Activated CD8-positive, alpha-beta T cell treated with anti-CD3 and anti-CD28 coated beads for 36 hours (primary cell): Measurements from ENCODE around the gene FOXP1. TPM values are rescaled to one million over a fixed set of nuclear protein-coding genes. Genes with fewer than 3 reads are reported as not detected.
A peak's percentile ranks its signal among the peaks of the same experiment; 100 is the strongest.

ENCODE experiments used
- ATAC-seq: fragments of 200-7000 bp; cut with Tn5 transposase; one replicate; pipeline ENCODE4 v1.10.0; 2021; ENCODE audit warnings: mild to moderate bottlenecking, moderate library complexity
- CTCF ChIA-PET: fragments of 350-600 bp; sonication (Branson Sonifier 250); formaldehyde crosslinking; loops from one replicate; lab custom pipeline; 2021; ENCODE audit warnings: antibody characterized with exemption; lab: Charles Lee
- POLR2A ChIA-PET: fragments of 350-600 bp; sonication (Branson Sonifier 250); formaldehyde crosslinking; loops from one replicate; lab custom pipeline; 2021; ENCODE audit warnings: antibody characterized with exemption; lab: Charles Lee
- DNase-seq: peaks from one replicate; pipeline ENCODE4 v3.0.0-alpha.2; 2020
- H3K27ac Mint-ChIP-seq: one replicate; pipeline ENCODE4 v1.8.0; 2021; ENCODE audit warnings: mild to moderate bottlenecking, mixed read lengths
- H3K27me3 Mint-ChIP-seq: one replicate; pipeline ENCODE4 v1.8.0; 2021; ENCODE audit warnings: mixed read lengths
- H3K36me3 Mint-ChIP-seq: one replicate; pipeline ENCODE4 v1.8.0; 2021; ENCODE audit warnings: low read depth, mixed read lengths
- H3K4me1 Mint-ChIP-seq: one replicate; pipeline ENCODE4 v1.8.0; 2021; ENCODE audit warnings: low read depth, mixed read lengths
- H3K4me3 Mint-ChIP-seq: one replicate; pipeline ENCODE4 v1.8.0; 2021; ENCODE audit warnings: mild to moderate bottlenecking, moderate library complexity, mixed read lengths
- H3K9me3 Mint-ChIP-seq: one replicate; pipeline ENCODE4 v1.8.0; 2021; ENCODE audit warnings: mixed read lengths
- intact Hi-C: fragments of 100-400 bp; cut with micrococcal nuclease; formaldehyde crosslinking; loops from one replicate; pipeline ENCODE4 v1.10.0; 2022
- total RNA-seq, 2 experiments: library from RNA; stranded (reverse); gene quantifications; one replicate each; pipeline ENCODE4 v1.2.3, GENCODE V29; 2021
- TF ChIP-seq, protein P1 (sequence below): fragments of 200-600 bp; IDR thresholded peaks from one replicate; pipeline ENCODE4 v1.8.0; 2022; ENCODE audit warnings: antibody characterized with exemption, mild to moderate bottlenecking

Gene FOXP1
- total RNA-seq, 2 experiments from 2014 or later = 145 to 153 TPM

DNA sequence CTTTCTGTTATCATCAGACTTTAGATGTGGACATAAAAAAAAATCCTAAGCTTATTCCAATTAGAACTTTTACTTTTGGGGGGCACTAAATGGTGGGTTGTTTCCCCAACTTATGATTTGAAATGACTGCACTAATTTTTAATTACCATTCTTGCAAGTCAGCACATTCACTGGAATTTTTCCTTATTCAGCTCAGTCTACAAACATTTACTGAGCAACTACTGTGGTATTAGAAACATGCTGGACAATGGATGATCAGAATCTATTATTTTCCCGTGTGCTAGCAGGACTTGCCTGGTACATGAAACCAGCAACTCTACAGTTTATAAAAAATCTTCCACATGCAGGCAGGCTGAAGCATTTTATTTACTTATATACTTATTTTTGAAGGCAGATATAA is 273.6 kb downstream of the FOXP1 start:
- peak overlapping the region; percentile 90 for H3K27ac Mint-ChIP-seq
- intact Hi-C loops = loop anchor here (5.0 to 10.0 kb wide), 3 partner anchors 47 to 175 kb away; no protein-coding TSS in a partner anchor
- ChIA-PET POLR2A (interaction anchor here (0.6 to 1.0 kb wide), 2 partner anchors 36 to 275 kb away, joined by 3 read pairs; no protein-coding TSS in a partner anchor), CTCF (no interaction called here)
- TF ChIP-seq, protein P1, sequence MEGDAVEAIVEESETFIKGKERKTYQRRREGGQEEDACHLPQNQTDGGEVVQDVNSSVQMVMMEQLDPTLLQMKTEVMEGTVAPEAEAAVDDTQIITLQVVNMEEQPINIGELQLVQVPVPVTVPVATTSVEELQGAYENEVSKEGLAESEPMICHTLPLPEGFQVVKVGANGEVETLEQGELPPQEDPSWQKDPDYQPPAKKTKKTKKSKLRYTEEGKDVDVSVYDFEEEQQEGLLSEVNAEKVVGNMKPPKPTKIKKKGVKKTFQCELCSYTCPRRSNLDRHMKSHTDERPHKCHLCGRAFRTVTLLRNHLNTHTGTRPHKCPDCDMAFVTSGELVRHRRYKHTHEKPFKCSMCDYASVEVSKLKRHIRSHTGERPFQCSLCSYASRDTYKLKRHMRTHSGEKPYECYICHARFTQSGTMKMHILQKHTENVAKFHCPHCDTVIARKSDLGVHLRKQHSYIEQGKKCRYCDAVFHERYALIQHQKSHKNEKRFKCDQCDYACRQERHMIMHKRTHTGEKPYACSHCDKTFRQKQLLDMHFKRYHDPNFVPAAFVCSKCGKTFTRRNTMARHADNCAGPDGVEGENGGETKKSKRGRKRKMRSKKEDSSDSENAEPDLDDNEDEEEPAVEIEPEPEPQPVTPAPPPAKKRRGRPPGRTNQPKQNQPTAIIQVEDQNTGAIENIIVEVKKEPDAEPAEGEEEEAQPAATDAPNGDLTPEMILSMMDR = no peak
- H3K4me1 Mint-ChIP-seq = peaks cover 60% of the 10 kb centered on the region
- peak overlapping the region; percentile 7 for H3K4me3 Mint-ChIP-seq
- peaks cover 18% of the 10 kb centered on the region for H3K36me3 Mint-ChIP-seq
- H3K9me3 Mint-ChIP-seq = no peaks in the 10 kb centered on the region
- ATAC-seq (no peak), DNase-seq (no peak)
- no peaks in the 10 kb centered on the region for H3K27me3 Mint-ChIP-seq

DNA sequence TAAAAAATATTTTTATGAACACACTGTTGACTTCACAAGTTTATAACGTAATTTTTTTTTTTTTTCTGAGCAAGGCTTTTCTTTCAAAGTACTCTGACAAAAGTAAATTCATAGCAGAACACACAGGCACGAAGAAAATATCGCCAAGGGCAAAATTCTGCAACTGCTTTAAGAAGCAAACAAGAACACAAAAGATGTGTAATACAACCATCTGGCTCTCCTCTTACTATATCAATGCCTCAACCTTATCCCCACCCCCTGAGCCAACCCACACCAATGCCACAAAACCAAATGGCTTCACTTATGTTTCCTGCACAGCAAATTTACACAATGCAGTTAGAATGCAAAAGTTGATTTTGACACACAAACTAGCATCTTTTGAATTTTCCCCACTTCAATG is 274.2 kb downstream of the FOXP1 start:
- H3K27me3 Mint-ChIP-seq = no peaks in the 10 kb centered on the region
- H3K4me3 Mint-ChIP-seq = peak overlapping the region; percentile 7
- TF ChIP-seq, protein P1 = no peak
- POLR2A ChIA-PET = interaction anchor here (1.0 to 2.8 kb wide), 6 partner anchors 10 to 245 kb away, joined by 3 to 12 read pairs (median 6); no protein-coding TSS in a partner anchor
- CTCF ChIA-PET = no interaction called here
- H3K27ac Mint-ChIP-seq = peak overlapping the region; percentile 90
- intact Hi-C loops = loop anchor here (5.0 to 10.0 kb wide), 3 partner anchors 48 to 175 kb away; no protein-coding TSS in a partner anchor
- DNase-seq (peak; percentile 88), ATAC-seq (peak; percentile 65)
- H3K4me1 Mint-ChIP-seq = peaks cover 55% of the 10 kb centered on the region
- peaks cover 21% of the 10 kb centered on the region for H3K36me3 Mint-ChIP-seq
- H3K9me3 Mint-ChIP-seq = no peaks in the 10 kb centered on the region

DNA sequence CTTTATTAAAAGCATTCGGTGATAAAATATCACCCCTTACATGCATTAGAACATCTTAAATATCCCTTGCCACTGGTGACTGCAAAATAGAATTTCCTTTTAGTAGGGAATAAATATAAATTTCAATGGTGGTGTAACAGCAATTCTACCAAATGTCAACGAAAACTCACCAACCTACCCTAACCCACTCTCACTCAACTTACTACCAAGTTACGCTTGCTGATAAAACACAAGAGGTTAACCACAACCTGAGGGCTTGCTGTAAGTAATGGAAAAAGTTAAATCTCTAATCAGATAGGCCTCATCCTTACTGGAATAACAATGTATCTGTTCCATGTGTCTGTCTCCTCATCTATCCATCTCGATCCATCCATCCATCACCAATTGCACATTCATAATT is 274.7 kb downstream of the FOXP1 start:
- peaks cover 55% of the 10 kb centered on the region for H3K4me1 Mint-ChIP-seq
- no peaks in the 10 kb centered on the region for H3K9me3 Mint-ChIP-seq
- DNase-seq (no peak), ATAC-seq (peak; percentile 25)
- H3K4me3 Mint-ChIP-seq = peak overlapping the region; percentile 74
- intact Hi-C loops = loop anchor here (5.0 to 10.0 kb wide), 3 partner anchors 48 to 176 kb away; no protein-coding TSS in a partner anchor
- H3K27ac Mint-ChIP-seq = peak overlapping the region; percentile 90
- peaks cover 26% of the 10 kb centered on the region for H3K36me3 Mint-ChIP-seq
- ChIA-PET POLR2A (interaction anchor here (1.0 to 2.8 kb wide), 10 partner anchors 10 to 247 kb away, joined by 3 to 12 read pairs (median 6); no protein-coding TSS in a partner anchor), CTCF (interaction anchor here (0.5 to 1.5 kb wide), 2 partner anchors 265 to 271 kb away, joined by 3 to 5 read pairs; no protein-coding TSS in a partner anchor)
- TF ChIP-seq, protein P1 = no peak
- no peaks in the 10 kb centered on the region for H3K27me3 Mint-ChIP-seq

DNA sequence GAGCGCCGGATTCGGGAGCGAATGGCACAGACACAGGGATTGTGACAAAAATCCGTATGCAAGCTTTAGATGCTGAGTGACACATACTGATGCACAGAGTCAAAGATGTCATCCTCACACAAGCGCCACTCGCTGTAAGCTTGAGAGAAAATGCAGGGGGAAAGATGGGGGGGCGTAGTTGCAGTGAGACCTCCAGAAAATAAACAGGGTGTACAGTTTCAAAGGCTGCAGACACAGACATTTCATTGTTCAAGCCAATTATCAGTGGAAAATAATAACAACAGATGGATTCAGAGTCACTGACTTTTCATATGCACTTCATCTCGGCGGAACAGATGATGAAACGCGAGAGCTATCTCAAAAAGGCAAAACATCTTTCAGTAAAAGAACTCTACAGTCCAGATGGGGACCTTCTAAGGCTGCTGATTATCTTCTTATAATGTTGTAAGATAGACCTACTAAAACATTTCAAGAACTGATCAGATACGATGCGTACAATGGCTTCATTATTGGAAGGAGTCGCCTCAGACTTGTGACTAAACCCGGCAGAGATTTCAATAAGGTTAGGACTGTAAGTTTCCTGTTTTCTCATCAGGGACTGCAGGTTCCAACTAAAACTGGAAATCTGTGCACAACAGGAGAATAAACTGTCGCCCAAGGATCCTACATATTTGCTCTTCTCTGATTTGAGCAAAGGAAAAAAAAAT is 275.4 kb downstream of the FOXP1 start:
- ChIA-PET CTCF (interaction anchor here (0.8 to 1.5 kb wide), 5 partner anchors 82 to 272 kb away, joined by 3 to 5 read pairs (median 4); no protein-coding TSS in a partner anchor), POLR2A (interaction anchor here (0.7 to 2.8 kb wide), 16 partner anchors 9 to 274 kb away, joined by 3 to 12 read pairs (median 4); no protein-coding TSS in a partner anchor)
- Mint-ChIP-seq H3K4me3 (peak overlapping the region; percentile 74), H3K36me3 (peaks cover 32% of the 10 kb centered on the region), H3K4me1 (peaks cover 55% of the 10 kb centered on the region), H3K27me3 (no peaks in the 10 kb centered on the region), H3K27ac (peak overlapping the region; percentile 90), H3K9me3 (no peaks in the 10 kb centered on the region)
- TF ChIP-seq, protein P1 = no peak
- ATAC-seq = peak; percentile 17
- intact Hi-C loops = loop anchor here (5.0 to 10.0 kb wide), 3 partner anchors 49 to 177 kb away; no protein-coding TSS in a partner anchor
- peak; percentile 36 for DNase-seq
